Activated CD4-positive, alpha-beta T cell treated with anti-CD3 and anti-CD28 coated beads, Interleukin-2, Interleukin-6, amounts not matched to agents 100 ng/mL and 50 ng/mL, durations not matched to agents 16 hours and 8 hours (primary cell): Measurements from ENCODE around the gene STARD8.

Experiments used
- DNase-seq: peaks from one replicate; pipeline ENCODE4 v3.0.0-alpha.2; 2020

STARD8 gene

GRCh38 chrX:68692651-68693050, 45.2 kb downstream of the STARD8 start:
- no peak for DNase-seq

- DNase-seq = peak; percentile 26
These were observed 46.3 kb downstream of the STARD8 start for GRCh38 chrX:68693481-68694434.

GRCh38 chrX:68694435-68695205, 47.2 kb downstream of the STARD8 start:
- DNase-seq = peak; percentile 6

GRCh38 chrX:68695206-68695845, 47.9 kb downstream of the STARD8 start:
- no peak for DNase-seq

- DNase-seq = no peak
These were observed 49.0 kb downstream of the STARD8 start for GRCh38 chrX:68696267-68696990.

- no peak for DNase-seq
These were observed 49.6 kb downstream of the STARD8 start for GRCh38 chrX:68697036-68697435.

GRCh38 chrX:68697465-68698125, 50.1 kb downstream of the STARD8 start:
- DNase-seq = no peak

- no peak for DNase-seq
These were observed 51.5 kb downstream of the STARD8 start for GRCh38 chrX:68698942-68699341.

- peak; percentile 5 for DNase-seq
These were observed 52.7 kb downstream of the STARD8 start for GRCh38 chrX:68699960-68700746.

GRCh38 chrX:68703369-68703768, 55.9 kb downstream of the STARD8 start:
- DNase-seq = no peak

- DNase-seq = no peak
These were observed 56.4 kb downstream of the STARD8 start for GRCh38 chrX:68703846-68704245.

- no peak for DNase-seq
These were observed 58.5 kb downstream of the STARD8 start for GRCh38 chrX:68705986-68706385.

- DNase-seq = no peak
These were observed 61.2 kb downstream of the STARD8 start for GRCh38 chrX:68708503-68709290.

GRCh38 chrX:68710870-68711576, 63.6 kb downstream of the STARD8 start:
- DNase-seq = peak; percentile 33

GRCh38 chrX:68711845-68712244, 64.4 kb downstream of the STARD8 start:
- DNase-seq = no peak

GRCh38 chrX:68714856-68715255, 67.4 kb downstream of the STARD8 start:
- DNase-seq = no peak

GRCh38 chrX:68717196-68717595, 69.7 kb downstream of the STARD8 start:
- DNase-seq = no peak

- DNase-seq = no peak
These were observed 70.4 kb downstream of the STARD8 start for GRCh38 chrX:68717663-68718442.

- DNase-seq = no peak
These were observed 71.0 kb downstream of the STARD8 start for GRCh38 chrX:68718443-68718820.
